Activated CD8-positive, alpha-beta T cell treated with anti-CD3 and anti-CD28 coated beads for 36 hours (primary cell): ENCODE data around the gene PPP3CA. TPM values are rescaled to one million over a fixed set of nuclear protein-coding genes. Genes with fewer than 3 reads are reported as not detected.

Source experiments
- ATAC-seq: fragments of 200-7000 bp; cut with Tn5 transposase; one replicate; pipeline ENCODE4 v1.10.0; 2021; ENCODE audit warnings: mild to moderate bottlenecking, moderate library complexity
- CTCF ChIA-PET: fragments of 350-600 bp; sonication (Branson Sonifier 250); formaldehyde crosslinking; loops from one replicate; lab custom pipeline; 2021; ENCODE audit warnings: antibody characterized with exemption; lab: Charles Lee
- POLR2A ChIA-PET: fragments of 350-600 bp; sonication (Branson Sonifier 250); formaldehyde crosslinking; loops from one replicate; lab custom pipeline; 2021; ENCODE audit warnings: antibody characterized with exemption; lab: Charles Lee
- DNase-seq: peaks from one replicate; pipeline ENCODE4 v3.0.0-alpha.2; 2020
- H3K27ac Mint-ChIP-seq: one replicate; pipeline ENCODE4 v1.8.0; 2021; ENCODE audit warnings: mild to moderate bottlenecking, mixed read lengths
- H3K27me3 Mint-ChIP-seq: one replicate; pipeline ENCODE4 v1.8.0; 2021; ENCODE audit warnings: mixed read lengths
- H3K36me3 Mint-ChIP-seq: one replicate; pipeline ENCODE4 v1.8.0; 2021; ENCODE audit warnings: low read depth, mixed read lengths
- H3K4me1 Mint-ChIP-seq: one replicate; pipeline ENCODE4 v1.8.0; 2021; ENCODE audit warnings: low read depth, mixed read lengths
- H3K4me3 Mint-ChIP-seq: one replicate; pipeline ENCODE4 v1.8.0; 2021; ENCODE audit warnings: mild to moderate bottlenecking, moderate library complexity, mixed read lengths
- H3K9me3 Mint-ChIP-seq: one replicate; pipeline ENCODE4 v1.8.0; 2021; ENCODE audit warnings: mixed read lengths
- intact Hi-C: fragments of 100-400 bp; cut with micrococcal nuclease; formaldehyde crosslinking; loops from one replicate; pipeline ENCODE4 v1.10.0; 2022
- total RNA-seq, 2 experiments: library from RNA; stranded (reverse); gene quantifications; one replicate each; pipeline ENCODE4 v1.2.3, GENCODE V29; 2021
- TF ChIP-seq, protein P1 (sequence below): fragments of 200-600 bp; IDR thresholded peaks from one replicate; pipeline ENCODE4 v1.8.0; 2022; ENCODE audit warnings: antibody characterized with exemption, mild to moderate bottlenecking

Gene PPP3CA
- total RNA-seq, 2 experiments from 2014 or later: 11.8 to 12.7 TPM

GRCh38 chr4:101158507-101158906 lies 188.8 kb downstream of the PPP3CA start:
- intact Hi-C loops: loop anchor here (5.0 kb wide), 1 partner anchor 136 kb away; no protein-coding TSS in a partner anchor
- no peaks in the 10 kb centered on the region for H3K27me3 Mint-ChIP-seq
- TF ChIP-seq, protein P1, sequence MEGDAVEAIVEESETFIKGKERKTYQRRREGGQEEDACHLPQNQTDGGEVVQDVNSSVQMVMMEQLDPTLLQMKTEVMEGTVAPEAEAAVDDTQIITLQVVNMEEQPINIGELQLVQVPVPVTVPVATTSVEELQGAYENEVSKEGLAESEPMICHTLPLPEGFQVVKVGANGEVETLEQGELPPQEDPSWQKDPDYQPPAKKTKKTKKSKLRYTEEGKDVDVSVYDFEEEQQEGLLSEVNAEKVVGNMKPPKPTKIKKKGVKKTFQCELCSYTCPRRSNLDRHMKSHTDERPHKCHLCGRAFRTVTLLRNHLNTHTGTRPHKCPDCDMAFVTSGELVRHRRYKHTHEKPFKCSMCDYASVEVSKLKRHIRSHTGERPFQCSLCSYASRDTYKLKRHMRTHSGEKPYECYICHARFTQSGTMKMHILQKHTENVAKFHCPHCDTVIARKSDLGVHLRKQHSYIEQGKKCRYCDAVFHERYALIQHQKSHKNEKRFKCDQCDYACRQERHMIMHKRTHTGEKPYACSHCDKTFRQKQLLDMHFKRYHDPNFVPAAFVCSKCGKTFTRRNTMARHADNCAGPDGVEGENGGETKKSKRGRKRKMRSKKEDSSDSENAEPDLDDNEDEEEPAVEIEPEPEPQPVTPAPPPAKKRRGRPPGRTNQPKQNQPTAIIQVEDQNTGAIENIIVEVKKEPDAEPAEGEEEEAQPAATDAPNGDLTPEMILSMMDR: no peak
- CTCF ChIA-PET: interaction anchor here (1.6 to 1.9 kb wide), 2 partner anchors 10 to 139 kb away, joined by 3 to 7 read pairs; no protein-coding TSS in a partner anchor
- peaks cover 50% of the 10 kb centered on the region for H3K4me1 Mint-ChIP-seq
- DNase-seq (peak; percentile 19), ATAC-seq (no peak)
- H3K9me3 Mint-ChIP-seq: no peaks in the 10 kb centered on the region
- no peak overlapping the region for H3K4me3 Mint-ChIP-seq
- peaks cover 12% of the 10 kb centered on the region for H3K36me3 Mint-ChIP-seq
- H3K27ac Mint-ChIP-seq: no peak overlapping the region
- POLR2A ChIA-PET: interaction anchor here (0.6 kb wide), 1 partner anchor 1669 kb away, joined by 3 read pairs; the partner anchor contains the start of gene UBE2D3

GRCh38 chr4:101158134-101158482 lies 189.2 kb downstream of the PPP3CA start:
- Mint-ChIP-seq H3K9me3 (no peaks in the 10 kb centered on the region), H3K4me1 (peaks cover 51% of the 10 kb centered on the region), H3K27me3 (no peaks in the 10 kb centered on the region), H3K27ac (no peak overlapping the region), H3K4me3 (no peak overlapping the region), H3K36me3 (peaks cover 12% of the 10 kb centered on the region)
- TF ChIP-seq, protein P1: no peak
- ChIA-PET POLR2A (interaction anchor here (0.6 kb wide), 1 partner anchor 301 kb away, joined by 3 read pairs; no protein-coding TSS in a partner anchor), CTCF (interaction anchor here (1.9 kb wide), 1 partner anchor 11 kb away, joined by 7 read pairs; no protein-coding TSS in a partner anchor)
- ATAC-seq (no peak), DNase-seq (no peak)
- intact Hi-C loops: loop anchor here (5.0 kb wide), 1 partner anchor 136 kb away; no protein-coding TSS in a partner anchor

- TF ChIP-seq, protein P1: no peak
- DNase-seq: no peak
- no peak overlapping the region for H3K4me3 Mint-ChIP-seq
- ChIA-PET CTCF (interaction anchor here (1.9 kb wide), 1 partner anchor 11 kb away, joined by 7 read pairs; no protein-coding TSS in a partner anchor), POLR2A (interaction anchor here (0.6 kb wide), 1 partner anchor 302 kb away, joined by 3 read pairs; no protein-coding TSS in a partner anchor)
- ATAC-seq: no peak
- no peaks in the 10 kb centered on the region for H3K9me3 Mint-ChIP-seq
- intact Hi-C loops: loop anchor here (5.0 kb wide), 1 partner anchor 135 kb away; no protein-coding TSS in a partner anchor
- peak overlapping the region; percentile 86 for H3K27ac Mint-ChIP-seq
- peaks cover 51% of the 10 kb centered on the region for H3K4me1 Mint-ChIP-seq
- H3K27me3 Mint-ChIP-seq: no peaks in the 10 kb centered on the region
- H3K36me3 Mint-ChIP-seq: peaks cover 11% of the 10 kb centered on the region
Measured at GRCh38 chr4:101157415-101158133, 189.8 kb downstream of the PPP3CA start.

- intact Hi-C loops: loop anchor here (1.0 to 5.0 kb wide), 2 partner anchors 117 to 134 kb away; no protein-coding TSS in a partner anchor
- H3K36me3 Mint-ChIP-seq: peaks cover 10% of the 10 kb centered on the region
- no peaks in the 10 kb centered on the region for H3K27me3 Mint-ChIP-seq
- H3K4me3 Mint-ChIP-seq: peak overlapping the region; percentile 37
- ATAC-seq (no peak), DNase-seq (peak; percentile 43)
- CTCF ChIA-PET: interaction anchor here (1.5 kb wide), 1 partner anchor 1064 kb away, joined by 4 read pairs; no protein-coding TSS in a partner anchor
- peak overlapping the region; percentile 86 for H3K27ac Mint-ChIP-seq
- TF ChIP-seq, protein P1: no peak
- H3K9me3 Mint-ChIP-seq: no peaks in the 10 kb centered on the region
- POLR2A ChIA-PET: interaction anchor here (1.2 kb wide), 1 partner anchor 12 kb away, joined by 4 read pairs; no protein-coding TSS in a partner anchor
- peaks cover 51% of the 10 kb centered on the region for H3K4me1 Mint-ChIP-seq
Measured at GRCh38 chr4:101156619-101157310, 190.6 kb downstream of the PPP3CA start.
